HG02943 (cell line): Measurements from ENCODE around the gene TMTC1.
A peak's percentile ranks its signal among the peaks of the same experiment; 100 is the strongest.

Source experiments
- ATAC-seq: cut with Tn5 transposase; IDR thresholded peaks from one replicate; pipeline ENCODE4 v1.9.1; 2021; ENCODE audit warnings: mild to moderate bottlenecking, low read depth, moderate library complexity; ENCODE audit not compliant: unreplicated experiment

The TMTC1 gene

GRCh38 chr12:29781188-29781587 lies 2.6 kb downstream of the TMTC1 start:
- no peak for ATAC-seq

- ATAC-seq: no peak
These were observed 3.7 kb downstream of the TMTC1 start for GRCh38 chr12:29780084-29780483.

DNA sequence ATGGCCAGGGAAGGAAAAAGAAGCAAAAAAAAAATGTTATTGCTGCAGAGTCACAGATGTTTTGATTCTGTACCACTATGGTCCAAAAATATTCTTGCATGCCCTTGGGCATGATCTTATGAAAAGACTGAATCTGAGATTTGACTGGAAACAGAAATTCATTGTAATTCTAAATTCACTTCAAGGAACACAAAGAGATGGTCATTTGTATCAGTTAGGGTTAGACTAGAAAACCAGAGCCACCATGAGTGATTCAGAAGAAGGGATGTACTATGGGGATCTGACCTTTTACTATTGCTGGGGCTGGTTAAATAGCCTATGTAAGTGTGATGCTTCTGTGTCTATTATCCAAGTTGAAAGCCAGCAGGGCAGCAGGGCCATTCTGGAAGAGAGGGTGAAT lies 5.2 kb downstream of the TMTC1 start:
- ATAC-seq: no peak

DNA sequence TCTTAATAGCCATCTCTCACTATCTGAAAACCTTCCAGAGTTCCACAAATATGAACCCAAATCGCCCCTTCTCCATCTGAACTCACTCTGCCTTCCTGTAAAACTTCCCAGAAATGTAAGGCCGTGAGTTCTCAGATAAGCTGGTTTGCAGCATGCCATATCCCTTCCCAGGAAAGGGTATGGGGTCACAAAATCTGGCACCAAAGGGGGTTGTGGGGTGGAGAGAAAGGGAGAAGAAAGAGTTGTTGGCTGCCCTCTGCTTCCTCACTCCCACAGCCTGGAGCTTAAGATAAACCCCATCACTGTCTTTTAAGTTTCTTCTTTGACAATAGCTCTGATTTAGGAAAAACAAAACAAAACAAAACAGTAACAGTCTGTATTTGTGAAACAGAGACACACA lies 10.7 kb downstream of the TMTC1 start:
- ATAC-seq: no peak

DNA sequence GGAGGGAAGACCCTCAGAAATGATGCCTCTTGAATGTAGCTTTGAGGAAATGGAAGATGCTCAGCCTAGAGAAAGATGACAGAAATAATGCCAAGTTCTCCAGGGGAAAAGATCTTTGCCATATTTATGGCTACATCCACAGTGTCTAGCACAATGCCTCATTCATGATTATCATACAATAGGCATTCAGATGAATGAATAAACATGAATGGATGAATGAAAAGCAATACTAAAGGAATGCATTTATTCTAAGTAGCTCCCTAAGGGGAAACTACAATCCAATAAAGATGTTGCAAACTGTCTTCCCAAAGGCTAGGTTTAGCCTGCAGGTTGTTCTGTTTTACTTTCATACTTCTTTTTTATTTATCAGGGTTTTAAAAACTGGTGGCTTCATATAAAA lies 12.0 kb downstream of the TMTC1 start:
- no peak for ATAC-seq

DNA sequence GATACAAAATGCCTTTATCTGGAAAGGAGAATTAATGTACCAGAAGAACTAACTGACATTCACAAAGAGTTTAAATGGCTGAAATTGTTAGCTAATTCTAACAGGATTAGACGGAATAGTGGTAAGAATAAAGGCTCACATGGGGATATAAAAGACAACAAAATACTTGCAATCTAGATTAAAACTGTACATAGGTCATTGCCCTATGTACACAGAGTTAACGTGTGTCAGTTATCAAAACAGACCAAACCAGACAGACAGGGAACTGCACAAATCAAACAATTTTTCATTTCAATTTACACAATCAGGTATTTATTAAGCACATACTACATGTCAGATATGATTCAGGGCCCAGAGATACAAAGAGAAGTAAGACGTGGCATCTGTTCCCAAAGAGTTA lies 12.6 kb downstream of the TMTC1 start:
- ATAC-seq: no peak

- no peak for ATAC-seq
These were observed 14.4 kb downstream of the TMTC1 start for GRCh38 chr12:29769162-29769858.

DNA sequence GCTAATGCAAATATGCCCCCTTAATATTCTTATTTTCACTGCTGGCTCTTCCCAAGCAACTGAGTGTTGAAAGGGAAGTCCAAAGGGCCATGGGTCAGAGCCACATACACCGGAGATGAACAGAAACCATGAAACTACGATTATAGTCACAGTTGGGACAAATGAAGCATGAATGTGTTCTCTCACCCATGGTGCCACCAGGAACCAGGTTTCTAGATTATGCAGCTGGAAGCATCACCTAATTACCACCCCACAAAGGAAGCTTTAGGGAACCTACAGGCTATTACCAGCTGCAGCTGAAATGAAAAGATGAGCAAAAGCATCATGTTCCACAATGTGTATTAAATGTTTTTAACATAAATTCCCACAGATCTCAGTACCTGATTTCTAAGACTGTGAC lies 15.4 kb downstream of the TMTC1 start:
- ATAC-seq: no peak

DNA sequence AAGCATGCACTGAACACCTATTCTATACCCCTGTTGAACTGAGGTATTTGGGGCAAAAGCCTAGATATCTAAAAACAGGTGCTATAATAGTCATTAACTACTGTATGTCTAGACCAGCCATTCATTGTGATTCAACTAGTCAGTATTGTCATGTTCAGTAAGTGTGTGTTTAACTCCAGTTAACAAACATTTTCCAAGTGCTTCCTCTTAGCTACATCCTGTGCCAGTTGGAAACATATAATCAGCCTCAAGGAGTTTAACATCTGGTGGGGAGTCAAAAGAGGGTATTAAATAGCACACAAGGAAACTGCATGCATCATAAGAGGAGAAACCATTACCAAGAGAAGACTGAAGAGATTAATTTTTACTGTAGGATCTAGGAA lies 20.4 kb downstream of the TMTC1 start:
- ATAC-seq: no peak

- ATAC-seq: no peak
These were observed 21.0 kb downstream of the TMTC1 start for GRCh38 chr12:29762637-29763300.

- no peak for ATAC-seq
These were observed 23.8 kb downstream of the TMTC1 start for GRCh38 chr12:29759950-29760349.

DNA sequence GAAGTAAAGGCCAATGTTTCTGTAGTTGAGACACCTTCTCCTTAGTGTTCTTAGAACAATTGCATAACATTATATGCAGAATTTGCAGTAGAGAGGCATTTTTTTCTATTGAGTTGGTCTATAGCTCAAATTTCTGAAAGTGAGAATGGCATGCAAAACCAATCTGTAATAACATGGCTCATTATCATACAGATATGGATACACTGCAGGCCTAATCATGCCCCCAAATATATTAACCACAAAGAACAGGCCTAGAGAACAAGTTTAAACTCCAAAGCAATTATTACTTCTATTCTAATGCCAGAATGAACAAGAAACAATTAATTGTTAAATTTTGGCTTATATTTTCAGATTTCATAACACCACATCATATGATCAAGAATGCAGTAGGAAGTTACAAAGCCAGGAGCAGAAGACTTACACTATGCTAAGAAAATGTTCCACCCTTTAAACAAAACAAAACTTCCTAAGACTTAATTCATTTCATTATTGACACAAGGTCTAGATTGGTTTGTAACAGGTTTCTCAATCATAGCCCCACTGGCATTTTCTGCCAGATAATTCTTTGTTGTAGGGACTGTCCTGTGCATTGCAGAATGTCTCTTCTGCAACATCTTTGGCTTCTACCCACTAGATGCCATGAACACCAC lies 26.9 kb downstream of the TMTC1 start:
- ATAC-seq: no peak

DNA sequence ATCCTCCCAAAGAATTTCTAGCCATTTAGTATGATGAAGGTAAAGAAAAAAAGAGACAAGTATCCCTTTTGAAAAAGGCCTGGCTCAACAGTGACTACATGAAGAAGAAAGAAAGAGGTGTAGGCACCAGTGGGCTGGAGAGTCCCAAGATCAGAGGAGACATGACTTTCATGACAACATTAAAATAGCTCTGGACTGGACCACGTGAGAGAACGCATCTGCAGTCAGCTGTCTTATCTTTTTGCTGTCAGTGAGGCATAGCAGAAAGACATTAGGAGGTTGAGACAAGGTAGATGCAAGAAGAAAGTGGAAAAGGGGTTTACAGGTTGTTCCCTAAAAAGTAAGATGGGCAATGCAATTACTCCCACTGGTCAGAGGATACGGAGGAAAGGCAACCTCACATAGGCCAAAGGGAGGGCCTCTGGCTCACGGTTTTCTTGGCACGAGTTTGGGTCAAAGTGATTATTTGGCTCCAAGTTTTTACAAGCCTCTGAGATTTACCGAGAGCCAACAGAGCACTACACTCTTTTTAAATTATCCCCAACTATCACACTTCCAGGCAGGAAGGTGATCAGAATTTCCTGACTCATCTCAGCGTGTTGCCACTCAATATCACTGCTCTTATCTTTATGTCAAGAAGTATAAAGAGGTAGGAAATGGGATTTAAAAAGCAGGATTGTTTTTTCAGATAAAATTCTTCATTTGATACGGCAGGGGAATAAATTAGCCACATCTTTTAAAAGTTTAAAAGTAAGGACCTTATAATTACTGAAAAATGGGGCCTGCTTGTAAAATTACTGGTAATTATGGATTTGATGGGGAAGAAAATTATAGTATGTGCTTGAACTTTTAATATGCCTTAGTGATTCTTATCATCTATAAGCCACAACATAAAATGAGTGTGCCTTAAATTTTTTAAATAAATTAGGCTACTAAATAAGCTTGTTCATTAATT lies 29.2 kb downstream of the TMTC1 start:
- no peak for ATAC-seq

GRCh38 chr12:29752121-29752520 lies 31.6 kb downstream of the TMTC1 start:
- ATAC-seq: no peak

- no peak for ATAC-seq
These were observed 32.1 kb downstream of the TMTC1 start for GRCh38 chr12:29751676-29752075.

- ATAC-seq: peak; percentile 8
These were observed 32.9 kb downstream of the TMTC1 start for GRCh38 chr12:29750928-29751220.

- peak; percentile 71 for ATAC-seq
These were observed 33.4 kb downstream of the TMTC1 start for GRCh38 chr12:29750131-29750927.

DNA sequence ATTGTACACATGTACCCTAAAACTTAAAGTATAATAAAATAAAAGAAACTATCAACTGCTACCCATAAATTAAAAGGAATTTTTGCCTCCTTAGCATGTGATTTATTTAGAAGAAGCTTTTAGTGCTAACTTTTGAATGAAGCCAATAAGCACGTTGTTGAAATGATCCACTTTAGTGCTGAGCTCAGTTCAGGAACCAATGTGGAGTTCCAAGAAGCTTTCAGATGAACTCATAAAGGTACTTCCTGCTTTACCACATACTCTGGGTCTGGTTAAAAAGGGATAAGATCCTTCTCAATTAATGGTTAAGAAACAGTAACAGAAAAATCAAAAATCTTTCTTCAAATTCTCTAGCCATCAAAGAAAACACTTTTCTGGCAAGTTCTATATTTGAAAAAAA lies 39.4 kb downstream of the TMTC1 start:
- ATAC-seq: no peak

DNA sequence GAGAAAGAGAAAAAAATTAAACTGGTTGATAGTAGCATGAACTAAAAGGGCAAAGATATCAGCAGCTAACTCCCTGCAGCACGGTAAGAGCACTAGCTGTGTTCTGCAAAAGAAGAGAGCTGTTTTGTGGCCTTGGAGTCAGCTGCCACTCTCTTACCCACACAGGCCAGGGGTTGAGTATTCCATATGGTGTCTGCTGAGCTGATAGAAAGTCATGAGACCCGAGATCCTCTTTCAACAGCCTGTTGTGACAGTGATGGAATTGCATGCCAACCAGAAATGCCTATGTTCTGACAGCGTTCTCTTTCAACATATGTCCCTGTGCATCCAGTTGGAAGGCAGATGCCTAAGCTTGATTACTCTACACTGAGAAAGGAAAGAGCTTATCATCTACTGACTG lies 39.9 kb downstream of the TMTC1 start:
- no peak for ATAC-seq

GRCh38 chr12:29743077-29743476 lies 40.7 kb downstream of the TMTC1 start:
- no peak for ATAC-seq
